ENCODE results near the gene OSBPL3. TPM values are rescaled to one million over a fixed set of nuclear protein-coding genes. Genes with fewer than 3 reads are reported as not detected.

Gene OSBPL3
- total RNA-seq, 1 experiment from 2014 or later, result 36.8 TPM

- no peak for TF ChIP-seq POLR2AphosphoS5 (IDR thresholded peaks at IDR 0.05; ENCODE audit: low read depth, low read length)
Observed at GRCh38 chr7:24889611-24890010, 90.4 kb downstream of the OSBPL3 start (continued).

- Histone ChIP-seq H3K9me2 (ENCODE audit: insufficient read depth) (no peaks in the 10 kb centered on the region), H4K20me1 (ENCODE audit: insufficient read depth) (no peaks in the 10 kb centered on the region; the same call in 1 of the 2 replicates), H3K9ac (ENCODE audit: low read length) (no peak overlapping the region), H2AFZ (ENCODE audit: low read depth, low read length, poor library complexity, severe bottlenecking) (no peak overlapping the region), H3K4me1 (ENCODE audit: control insufficient read depth in 1 of 2, insufficient read depth in 2 of 2, low read length in 2 of 2) (peaks cover under 1 to 4% of the 10 kb centered on the region in 2 experiments; a peak in 1 of 4 replicates), H3K79me2 (ENCODE audit: insufficient read depth, low read length) (peaks cover 16% of the 10 kb centered on the region), H3K36me3 (ENCODE audit: control insufficient read depth in 1 of 2, insufficient read depth in 2 of 2, low read length in 2 of 2) (peaks cover 0 to 2% of the 10 kb centered on the region in 2 experiments; a peak in 2 of 4 replicates), H3K9me3 (ENCODE audit: control insufficient read depth in 1 of 2, insufficient read depth in 1 of 2, low read depth in 1 of 2, low read length in 2 of 2) (no peaks in the 10 kb centered on the region), H3K27ac (ENCODE audit: low read depth, low read length) (no peak overlapping the region), H3K4me2 (ENCODE audit: low read length) (no peak overlapping the region), H3K27me3 (ENCODE audit: insufficient read depth, low read length) (no peaks in the 10 kb centered on the region), H3K4me3 (replicated peaks in 1 of 2; ENCODE audit: low read depth in 1 of 2, low read length in 2 of 2) (no peak overlapping the region)
- intact Hi-C loops (cut with micrococcal nuclease), result loop anchor here (10.0 kb wide), 1 partner anchor 206 kb away; no protein-coding TSS in a partner anchor
- ATAC-seq (no peak), DNase-seq (ENCODE audit: low read depth, low spot score) (no peak)
- ChIA-PET POLR2A (no interaction called here), RAD21 (ENCODE audit: low non-redundant PET in 1 of 2, low total read pairs in 2 of 2, uncharacterized antibody in 2 of 2, unreplicated experiment in 2 of 2) (no interaction called here), CTCF (no interaction called here)
- no TSS peak for BruUV-seq (replicated peaks)
- no peak for TF ChIP-seq SP1 (IDR thresholded peaks at IDR 0.05; ENCODE audit: low read depth)
- TF ChIP-seq POLR2A (IDR thresholded peaks at IDR 0.05; ENCODE audit: borderline replicate concordance, extremely low read depth, insufficient read depth, insufficient read length), result no peak
- TF ChIP-seq ELF1 (IDR thresholded peaks at IDR 0.05; ENCODE audit: borderline replicate concordance, low read depth), result no peak
- no peak for TF ChIP-seq EZH2phosphoT487 (IDR thresholded peaks at IDR 0.05; ENCODE audit: borderline replicate concordance)
- TF ChIP-seq RAD21 (IDR thresholded peaks at IDR 0.05; ENCODE audit: low read depth), result no peak
- no peak for TF ChIP-seq YY1 (IDR thresholded peaks at IDR 0.05; ENCODE audit: extremely low read depth, insufficient replicate concordance, low read depth, low read length)
- no peak for TF ChIP-seq CTCF (IDR thresholded peaks at IDR 0.05 in 2 of 3, conservative IDR thresholded peaks at IDR 0.05 in 1 of 3; ENCODE audit: borderline replicate concordance in 1 of 3, insufficient read depth in 1 of 3, low read depth in 2 of 3, low read length in 2 of 3)
- no peak for TF ChIP-seq SIN3A (IDR thresholded peaks at IDR 0.05; ENCODE audit: low read depth)
- TF ChIP-seq ZBTB33 (IDR thresholded peaks at IDR 0.05; ENCODE audit: extremely low read depth, insufficient replicate concordance, low read length), result no peak
- no peak for TF ChIP-seq CEBPB (IDR thresholded peaks at IDR 0.05; ENCODE audit: low read depth)
- no peak for TF ChIP-seq EGR1 (IDR thresholded peaks at IDR 0.05; ENCODE audit: low read depth)
- TF ChIP-seq ATF3 (IDR thresholded peaks at IDR 0.05), result no peak
- no peak for TF ChIP-seq POLR2AphosphoS5 (IDR thresholded peaks at IDR 0.05; ENCODE audit: low read depth, low read length)
- TF ChIP-seq CBX3 (IDR thresholded peaks at IDR 0.05; ENCODE audit: low read depth), result no peak
- no peak for TF ChIP-seq TCF7L2 (IDR thresholded peaks at IDR 0.05; ENCODE audit: borderline replicate concordance, extremely low read depth, insufficient read depth, insufficient read length)
- no peak for TF ChIP-seq JUND (IDR thresholded peaks at IDR 0.05)
- TF ChIP-seq FOSL1 (IDR thresholded peaks at IDR 0.05; ENCODE audit: low read depth), result no peak
Observed at GRCh38 chr7:24888653-24889052, 91.3 kb downstream of the OSBPL3 start.

Data from HCT116 (cell line).